Stimulated activated effector memory CD8-positive, alpha-beta T cell treated with anti-CD3 and anti-CD28 coated beads, Interleukin-12 subunit alpha, Interleukin-12 subunit beta, amount 100 ng/mL, for 72 hours (primary cell): ENCODE data around the gene LRRC3C.

Experiments used
- ATAC-seq: fragments of 150-1000 bp; cut with Tn5 transposase; 2 replicates; pipeline ENCODE4 v1.10.0; 2021
- DNase-seq, 2 donors: peaks; one replicate each; pipeline ENCODE4 v3.0.0; 2021 to 2022; ENCODE audit warnings: low spot score in 2 of 2
- H3K27ac Mint-ChIP-seq: one replicate; pipeline ENCODE4 v1.8.0; 2022; ENCODE audit warnings: mild to moderate bottlenecking, mixed read lengths
- H3K36me3 Mint-ChIP-seq: one replicate; pipeline ENCODE4 v1.8.0; 2022; ENCODE audit warnings: mild to moderate bottlenecking, mixed read lengths
- H3K4me1 Mint-ChIP-seq: one replicate; pipeline ENCODE4 v1.8.0; 2022; ENCODE audit warnings: mixed read lengths
- H3K4me3 Mint-ChIP-seq: one replicate; pipeline ENCODE4 v1.8.0; 2022; ENCODE audit warnings: mild to moderate bottlenecking, mixed read lengths
- H3K9me3 Mint-ChIP-seq: one replicate; pipeline ENCODE4 v1.8.0; 2022; ENCODE audit warnings: mixed read lengths

LRRC3C gene

GRCh38 chr17:39951924-39952679 is 24.6 kb downstream of the LRRC3C start:
- H3K36me3 Mint-ChIP-seq = peaks cover 5% of the 10 kb centered on the region
- DNase-seq (no peak), ATAC-seq (peak; percentile 8)
- peak overlapping the region; percentile 32 for H3K27ac Mint-ChIP-seq
- H3K9me3 Mint-ChIP-seq = no peaks in the 10 kb centered on the region
- peaks cover 14% of the 10 kb centered on the region for H3K4me1 Mint-ChIP-seq
- H3K4me3 Mint-ChIP-seq = peak overlapping the region; percentile 77

- Mint-ChIP-seq H3K4me1 (peaks cover 14% of the 10 kb centered on the region), H3K4me3 (peak overlapping the region; percentile 77), H3K27ac (peak overlapping the region; percentile 82), H3K36me3 (peaks cover 5% of the 10 kb centered on the region), H3K9me3 (no peaks in the 10 kb centered on the region)
- ATAC-seq (peak; percentile 89), DNase-seq (peak; percentile 76 to 96)
Observed at GRCh38 chr17:39952680-39953470, 25.3 kb downstream of the LRRC3C start.

GRCh38 chr17:39953471-39953888 is 25.9 kb downstream of the LRRC3C start:
- ATAC-seq = no peak
- peaks cover 14% of the 10 kb centered on the region for H3K4me1 Mint-ChIP-seq
- H3K4me3 Mint-ChIP-seq = peak overlapping the region; percentile 77
- peak overlapping the region; percentile 82 for H3K27ac Mint-ChIP-seq
- peaks cover 5% of the 10 kb centered on the region for H3K36me3 Mint-ChIP-seq
- H3K9me3 Mint-ChIP-seq = no peaks in the 10 kb centered on the region
- no peak for DNase-seq

GRCh38 chr17:39954876-39955275 is 27.3 kb downstream of the LRRC3C start:
- no peak overlapping the region for H3K27ac Mint-ChIP-seq
- DNase-seq = no peak
- H3K36me3 Mint-ChIP-seq = peaks cover 17% of the 10 kb centered on the region
- H3K4me3 Mint-ChIP-seq = peak overlapping the region; percentile 18
- no peak for ATAC-seq
- no peaks in the 10 kb centered on the region for H3K9me3 Mint-ChIP-seq
- H3K4me1 Mint-ChIP-seq = peaks cover 23% of the 10 kb centered on the region

- H3K4me1 Mint-ChIP-seq = peaks cover 23% of the 10 kb centered on the region
Observed at GRCh38 chr17:39955726-39956225, 28.2 kb downstream of the LRRC3C start.

GRCh38 chr17:39960524-39961041 is 33.1 kb downstream of the LRRC3C start:
- H3K36me3 Mint-ChIP-seq = peaks cover 11% of the 10 kb centered on the region
- no peak overlapping the region for H3K27ac Mint-ChIP-seq
- DNase-seq (no peak), ATAC-seq (no peak)
- H3K9me3 Mint-ChIP-seq = no peaks in the 10 kb centered on the region
- no peak overlapping the region for H3K4me3 Mint-ChIP-seq
- H3K4me1 Mint-ChIP-seq = peaks cover 29% of the 10 kb centered on the region

More at GRCh38 chr17:39955726-39956225, 28.2 kb downstream of the LRRC3C start:
- Mint-ChIP-seq H3K36me3 (peaks cover 17% of the 10 kb centered on the region), H3K9me3 (no peaks in the 10 kb centered on the region), H3K4me3 (no peak overlapping the region), H3K27ac (no peak overlapping the region)
- no peak for DNase-seq
- no peak for ATAC-seq

GRCh38 chr17:39962642-39963220 is 35.2 kb downstream of the LRRC3C start, which contains the start of gene GSDMA:
Gene GSDMA (plus strand): TSS chr17:39963004. CDS start chr17:39965688, 2,684 bp downstream.
- DNase-seq = no peak
- Mint-ChIP-seq H3K9me3 (no peaks in the 10 kb centered on the region), H3K4me3 (no peak within 1 kb of the TSS), H3K27ac (peak within 1 kb of the TSS; percentile 17), H3K4me1 (peaks cover 29% of the 10 kb centered on the region), H3K36me3 (peaks cover 11% of the 10 kb centered on the region)
- no peak for ATAC-seq

- no peak for DNase-seq
- Mint-ChIP-seq H3K27ac (peak overlapping the region; percentile 17), H3K4me1 (peaks cover 26% of the 10 kb centered on the region), H3K4me3 (no peak overlapping the region), H3K36me3 (peaks cover 10% of the 10 kb centered on the region), H3K9me3 (no peaks in the 10 kb centered on the region)
- ATAC-seq = peak; percentile 46
Observed at GRCh38 chr17:39963829-39964228, 36.3 kb downstream of the LRRC3C start.

GRCh38 chr17:39965017-39965699 is 37.6 kb downstream of the LRRC3C start:
- no peaks in the 10 kb centered on the region for H3K36me3 Mint-ChIP-seq
- ATAC-seq (no peak), DNase-seq (no peak)
- H3K27ac Mint-ChIP-seq = no peak overlapping the region
- peaks cover 20% of the 10 kb centered on the region for H3K4me1 Mint-ChIP-seq
- no peaks in the 10 kb centered on the region for H3K9me3 Mint-ChIP-seq
- no peak overlapping the region for H3K4me3 Mint-ChIP-seq

- Mint-ChIP-seq H3K36me3 (no peaks in the 10 kb centered on the region), H3K4me1 (peaks cover 20% of the 10 kb centered on the region), H3K9me3 (no peaks in the 10 kb centered on the region), H3K4me3 (no peak overlapping the region), H3K27ac (no peak overlapping the region)
- ATAC-seq = no peak
- DNase-seq = no peak
Observed at GRCh38 chr17:39966771-39967170, 39.2 kb downstream of the LRRC3C start.

GRCh38 chr17:39968761-39969160 is 41.2 kb downstream of the LRRC3C start:
- Mint-ChIP-seq H3K4me1 (peaks cover 5% of the 10 kb centered on the region), H3K27ac (no peak overlapping the region), H3K4me3 (no peak overlapping the region), H3K36me3 (no peaks in the 10 kb centered on the region), H3K9me3 (no peaks in the 10 kb centered on the region)
- ATAC-seq (no peak), DNase-seq (no peak)

GRCh38 chr17:39969375-39969774 is 41.8 kb downstream of the LRRC3C start:
- H3K9me3 Mint-ChIP-seq = no peaks in the 10 kb centered on the region
- no peak overlapping the region for H3K27ac Mint-ChIP-seq
- H3K36me3 Mint-ChIP-seq = no peaks in the 10 kb centered on the region
- ATAC-seq (no peak), DNase-seq (no peak)
- H3K4me1 Mint-ChIP-seq = no peaks in the 10 kb centered on the region
- H3K4me3 Mint-ChIP-seq = no peak overlapping the region

- H3K9me3 Mint-ChIP-seq = no peaks in the 10 kb centered on the region
- H3K27ac Mint-ChIP-seq = no peak overlapping the region
- no peaks in the 10 kb centered on the region for H3K36me3 Mint-ChIP-seq
- DNase-seq = no peak
- ATAC-seq = no peak
- H3K4me3 Mint-ChIP-seq = no peak overlapping the region
- H3K4me1 Mint-ChIP-seq = no peaks in the 10 kb centered on the region
Observed at GRCh38 chr17:39970157-39970692, 42.7 kb downstream of the LRRC3C start.

- H3K9me3 Mint-ChIP-seq = no peaks in the 10 kb centered on the region
- no peak for ATAC-seq
- H3K27ac Mint-ChIP-seq = no peak overlapping the region
- no peak for DNase-seq
- no peak overlapping the region for H3K4me3 Mint-ChIP-seq
- no peaks in the 10 kb centered on the region for H3K36me3 Mint-ChIP-seq
- no peaks in the 10 kb centered on the region for H3K4me1 Mint-ChIP-seq
Observed at GRCh38 chr17:39971076-39971603, 43.6 kb downstream of the LRRC3C start.
